ACC112 (cell line): ENCODE data around the gene SDHA.
"Not testable (repeated sequence)": the region's sequence is repeated elsewhere in the genome, so short reads cannot be mapped to it uniquely, and the experiment has no call there.

Experiments
- H2AFZ ChIP-seq: fragments of 200-600 bp; sonication (generic); one replicate; pipeline ENCODE4 v1.6.0; 2017; ENCODE audit warnings: antibody characterized with exemption, low read length; ENCODE audit not compliant: unreplicated experiment
- H3K27ac ChIP-seq: fragments of 200-600 bp; sonication (generic); 2 replicates; pipeline ENCODE4 v1.5.1; 2014; ENCODE audit warnings: low read depth, mild to moderate bottlenecking, antibody characterized with exemption, low read length, moderate library complexity
- H3K27me3 ChIP-seq: fragments of 200-600 bp; sonication (generic); 2 replicates; pipeline ENCODE4 v1.6.1; 2014; ENCODE audit warnings: mild to moderate bottlenecking, antibody characterized with exemption, low read length, moderate library complexity, mixed read lengths; ENCODE audit not compliant: insufficient read depth
- H3K36me3 ChIP-seq: fragments of 200-600 bp; sonication (generic); 2 replicates; pipeline ENCODE4 v1.6.1; 2016; ENCODE audit warnings: mild to moderate bottlenecking, antibody characterized with exemption, low read length, moderate library complexity, mixed read lengths; ENCODE audit not compliant: insufficient read depth
- H3K4me1 ChIP-seq: fragments of 200-600 bp; sonication (generic); one replicate; pipeline ENCODE4 v1.6.1; 2016; ENCODE audit warnings: low read length, mixed read lengths; ENCODE audit not compliant: insufficient read depth, unreplicated experiment, control insufficient read depth
- H3K4me3 ChIP-seq: fragments of 200-600 bp; sonication (generic); 2 replicates; pipeline ENCODE4 v1.5.1; 2014; ENCODE audit warnings: mild to moderate bottlenecking, low read depth, low read length
- H3K79me2 ChIP-seq: fragments of 200-600 bp; sonication (generic); one replicate; pipeline ENCODE4 v1.6.0; 2016; ENCODE audit warnings: low read length; ENCODE audit not compliant: control insufficient read depth, unreplicated experiment, insufficient read depth

The SDHA gene

GRCh38 chr5:225334-225733 lies 7.2 kb downstream of the SDHA start:
- H3K79me2 ChIP-seq: peaks cover 48% of the 10 kb centered on the region
- peaks cover 21% of the 10 kb centered on the region for H3K4me1 ChIP-seq
- peaks cover 32% of the 10 kb centered on the region for H3K36me3 ChIP-seq
- H3K4me3 ChIP-seq: no peak overlapping the region
- no peaks in the 10 kb centered on the region for H3K27me3 ChIP-seq
- no peak overlapping the region for H3K27ac ChIP-seq
- H2AFZ ChIP-seq: no peak overlapping the region

- not testable (repeated sequence) for H3K27ac ChIP-seq, H3K4me3 ChIP-seq, H3K4me1 ChIP-seq, H3K27me3 ChIP-seq, H2AFZ ChIP-seq
- Histone ChIP-seq H3K79me2 (peaks cover 27% of the 10 kb centered on the region), H3K36me3 (peaks cover 32% of the 10 kb centered on the region)
Measured at GRCh38 chr5:227375-227774, 9.3 kb downstream of the SDHA start.

- peaks cover 16% of the 10 kb centered on the region for H3K79me2 ChIP-seq
- no peak overlapping the region for H3K4me3 ChIP-seq
- no peak overlapping the region for H3K27ac ChIP-seq
- no peak overlapping the region for H2AFZ ChIP-seq
- H3K4me1 ChIP-seq: no peaks in the 10 kb centered on the region
- no peaks in the 10 kb centered on the region for H3K27me3 ChIP-seq
- H3K36me3 ChIP-seq: peaks cover 32% of the 10 kb centered on the region
Measured at GRCh38 chr5:228886-229285, 10.8 kb downstream of the SDHA start.

GRCh38 chr5:230711-231110 lies 12.6 kb downstream of the SDHA start:
- Histone ChIP-seq H3K4me1 (no peaks in the 10 kb centered on the region), H3K27ac (no peak overlapping the region), H3K27me3 (no peaks in the 10 kb centered on the region), H3K4me3 (no peak overlapping the region), H3K36me3 (peaks cover 29% of the 10 kb centered on the region), H2AFZ (no peak overlapping the region), H3K79me2 (peaks cover 4% of the 10 kb centered on the region)

- no peak overlapping the region for H2AFZ ChIP-seq
Measured at GRCh38 chr5:231661-232060, 13.5 kb downstream of the SDHA start.

GRCh38 chr5:233426-233825 lies 15.3 kb downstream of the SDHA start:
- not testable (repeated sequence) for H3K79me2 ChIP-seq, H3K27ac ChIP-seq, H2AFZ ChIP-seq, H3K27me3 ChIP-seq, H3K4me1 ChIP-seq, H3K4me3 ChIP-seq
- peaks cover 21% of the 10 kb centered on the region for H3K36me3 ChIP-seq

More at GRCh38 chr5:231661-232060, 13.5 kb downstream of the SDHA start:
- Histone ChIP-seq H3K27ac (no peak overlapping the region), H3K4me3 (no peak overlapping the region), H3K36me3 (peaks cover 23% of the 10 kb centered on the region), H3K79me2 (peaks cover 4% of the 10 kb centered on the region), H3K27me3 (no peaks in the 10 kb centered on the region), H3K4me1 (no peaks in the 10 kb centered on the region)

- Histone ChIP-seq H3K4me1 (no peaks in the 10 kb centered on the region), H3K27ac (no peak overlapping the region), H2AFZ (no peak overlapping the region), H3K36me3 (peaks cover 15% of the 10 kb centered on the region), H3K4me3 (no peak overlapping the region), H3K27me3 (no peaks in the 10 kb centered on the region), H3K79me2 (no peaks in the 10 kb centered on the region)
Measured at GRCh38 chr5:234450-234849, 16.3 kb downstream of the SDHA start.

- H3K27me3 ChIP-seq, H2AFZ ChIP-seq, H3K79me2 ChIP-seq, H3K4me1 ChIP-seq, H3K27ac ChIP-seq, H3K4me3 ChIP-seq: not testable (repeated sequence)
- peaks cover 11% of the 10 kb centered on the region; the same call in 1 of the 2 replicates for H3K36me3 ChIP-seq
Measured at GRCh38 chr5:235527-235926, 17.4 kb downstream of the SDHA start.

GRCh38 chr5:237931-238330 lies 19.8 kb downstream of the SDHA start:
- H3K4me3 ChIP-seq, H2AFZ ChIP-seq, H3K27ac ChIP-seq, H3K79me2 ChIP-seq, H3K27me3 ChIP-seq, H3K4me1 ChIP-seq: not testable (repeated sequence)
- peaks cover 20% of the 10 kb centered on the region for H3K36me3 ChIP-seq

- H3K4me1 ChIP-seq, H3K27ac ChIP-seq, H2AFZ ChIP-seq, H3K4me3 ChIP-seq, H3K79me2 ChIP-seq, H3K27me3 ChIP-seq: not testable (repeated sequence)
- H3K36me3 ChIP-seq: peaks cover 12% of the 10 kb centered on the region
Measured at GRCh38 chr5:240550-240949, 22.4 kb downstream of the SDHA start.

- H3K36me3 ChIP-seq: peaks cover 12% of the 10 kb centered on the region
- not testable (repeated sequence) for H3K4me3 ChIP-seq
Measured at GRCh38 chr5:241045-241669, 23.0 kb downstream of the SDHA start.

More at GRCh38 chr5:241045-241669, 23.0 kb downstream of the SDHA start:
- H2AFZ ChIP-seq, H3K27ac ChIP-seq, H3K79me2 ChIP-seq, H3K4me1 ChIP-seq, H3K27me3 ChIP-seq: not testable (repeated sequence)
